Measurements from ENCODE around the gene RPL35. TPM values are rescaled to one million over a fixed set of nuclear protein-coding genes. Genes with fewer than 3 reads are reported as not detected.

Gene RPL35
- total RNA-seq, 1 experiment from 2014 or later: 3,451 TPM

DNA sequence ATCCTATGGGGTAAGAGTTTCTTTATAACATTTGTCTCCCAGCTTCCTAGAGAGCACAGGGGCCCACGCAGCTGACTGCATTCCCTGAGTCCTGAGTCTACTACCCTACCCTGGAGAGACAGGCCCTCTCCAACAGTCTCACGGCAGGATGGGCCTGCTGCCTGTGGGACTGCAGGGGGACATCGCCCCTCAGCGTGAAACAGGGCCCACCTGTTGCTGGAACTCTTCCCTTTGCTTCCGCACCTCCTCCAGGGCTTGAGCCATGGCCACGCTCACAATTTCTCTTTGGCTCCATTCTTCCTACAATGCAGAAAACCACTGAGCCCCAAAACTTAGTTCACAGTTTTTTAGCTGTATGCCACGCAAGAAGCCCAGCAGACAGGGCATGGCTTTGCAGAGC, 28.4 kb upstream of the RPL35 start:
- DNase-seq: no peak
- H3K4me2 ChIP-seq (ENCODE audit: low read depth, low read length, poor library complexity, severe bottlenecking): no peak overlapping the region
- no peaks in the 10 kb centered on the region for H3K9me3 ChIP-seq (ENCODE audit: low read length)
- H3K36me3 ChIP-seq (ENCODE audit: insufficient read depth, low read length): peaks cover 4% of the 10 kb centered on the region; the same call in 1 of the 2 replicates
- H3K27me3 ChIP-seq (ENCODE audit: low read length): no peaks in the 10 kb centered on the region
- no peak overlapping the region for H2AFZ ChIP-seq (ENCODE audit: low read length)
- no peak overlapping the region for H3K4me3 ChIP-seq (ENCODE audit: low read length)
- H3K4me1 ChIP-seq (ENCODE audit: low read length): peaks cover 12% of the 10 kb centered on the region
- H3K9me2 ChIP-seq (replicated peaks; ENCODE audit: insufficient read depth, low read length): no peaks in the 10 kb centered on the region
- no peak overlapping the region for H3K27ac ChIP-seq (ENCODE audit: low read length)
- no peak overlapping the region for H3K9ac ChIP-seq (ENCODE audit: low read length)
- H3K79me2 ChIP-seq (ENCODE audit: low read length): 0 out of 2 replicates have a peak, but pooled peaks cover 3% of the 10 kb centered on the region
- no peaks in the 10 kb centered on the region for H4K20me1 ChIP-seq (ENCODE audit: insufficient read depth, low read depth, low read length)

GRCh38 chr9:124889006-124889405, 27.2 kb upstream of the RPL35 start:
- no peak overlapping the region for H3K27ac ChIP-seq (ENCODE audit: low read length)
- no peaks in the 10 kb centered on the region for H4K20me1 ChIP-seq (ENCODE audit: insufficient read depth, low read depth, low read length)
- DNase-seq: no peak
- H3K9me2 ChIP-seq (replicated peaks; ENCODE audit: insufficient read depth, low read length): no peaks in the 10 kb centered on the region
- H3K4me2 ChIP-seq (ENCODE audit: low read depth, low read length, poor library complexity, severe bottlenecking): no peak overlapping the region
- H2AFZ ChIP-seq (ENCODE audit: low read length): no peak overlapping the region
- H3K36me3 ChIP-seq (ENCODE audit: insufficient read depth, low read length): peaks cover 7% of the 10 kb centered on the region; the same call in 1 of the 2 replicates
- H3K9me3 ChIP-seq (ENCODE audit: low read length): no peaks in the 10 kb centered on the region
- no peaks in the 10 kb centered on the region for H3K27me3 ChIP-seq (ENCODE audit: low read length)
- H3K9ac ChIP-seq (ENCODE audit: low read length): no peak overlapping the region
- H3K4me3 ChIP-seq (ENCODE audit: low read length): no peak overlapping the region
- H3K4me1 ChIP-seq (ENCODE audit: low read length): peaks cover 12% of the 10 kb centered on the region
- H3K79me2 ChIP-seq (ENCODE audit: low read length): no peaks in the 10 kb centered on the region

DNA sequence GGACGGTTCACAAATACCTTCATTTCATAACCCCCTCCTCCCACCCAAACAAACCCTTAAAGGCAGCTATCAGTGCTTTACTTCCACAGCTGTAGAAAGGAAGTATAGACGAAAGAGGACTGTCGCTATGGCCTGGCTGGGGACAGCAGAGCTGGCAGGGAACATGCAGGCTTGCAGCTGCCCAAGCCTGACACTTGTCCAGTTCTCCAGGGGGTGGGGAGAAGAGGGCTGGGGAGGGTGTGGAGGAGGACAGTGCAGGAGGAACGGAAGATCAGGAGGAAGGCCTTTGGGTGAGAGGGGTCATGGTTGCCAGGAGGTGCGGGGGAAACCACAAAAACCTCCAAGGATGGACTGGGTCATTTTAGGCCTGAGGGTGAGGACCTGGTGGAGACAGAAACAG, 26.1 kb upstream of the RPL35 start:
- Histone ChIP-seq H3K27me3 (ENCODE audit: low read length) (no peaks in the 10 kb centered on the region), H2AFZ (ENCODE audit: low read length) (no peak overlapping the region), H3K4me1 (ENCODE audit: low read length) (peaks cover 13% of the 10 kb centered on the region), H3K4me2 (ENCODE audit: low read depth, low read length, poor library complexity, severe bottlenecking) (no peak overlapping the region), H3K4me3 (ENCODE audit: low read length) (no peak overlapping the region), H3K27ac (ENCODE audit: low read length) (no peak overlapping the region), H3K9me2 (replicated peaks; ENCODE audit: insufficient read depth, low read length) (no peaks in the 10 kb centered on the region), H3K36me3 (ENCODE audit: insufficient read depth, low read length) (peaks cover 7% of the 10 kb centered on the region; the same call in 1 of the 2 replicates), H4K20me1 (ENCODE audit: insufficient read depth, low read depth, low read length) (no peaks in the 10 kb centered on the region), H3K79me2 (ENCODE audit: low read length) (no peaks in the 10 kb centered on the region), H3K9ac (ENCODE audit: low read length) (no peak overlapping the region), H3K9me3 (ENCODE audit: low read length) (no peaks in the 10 kb centered on the region)
- no peak for DNase-seq

DNA sequence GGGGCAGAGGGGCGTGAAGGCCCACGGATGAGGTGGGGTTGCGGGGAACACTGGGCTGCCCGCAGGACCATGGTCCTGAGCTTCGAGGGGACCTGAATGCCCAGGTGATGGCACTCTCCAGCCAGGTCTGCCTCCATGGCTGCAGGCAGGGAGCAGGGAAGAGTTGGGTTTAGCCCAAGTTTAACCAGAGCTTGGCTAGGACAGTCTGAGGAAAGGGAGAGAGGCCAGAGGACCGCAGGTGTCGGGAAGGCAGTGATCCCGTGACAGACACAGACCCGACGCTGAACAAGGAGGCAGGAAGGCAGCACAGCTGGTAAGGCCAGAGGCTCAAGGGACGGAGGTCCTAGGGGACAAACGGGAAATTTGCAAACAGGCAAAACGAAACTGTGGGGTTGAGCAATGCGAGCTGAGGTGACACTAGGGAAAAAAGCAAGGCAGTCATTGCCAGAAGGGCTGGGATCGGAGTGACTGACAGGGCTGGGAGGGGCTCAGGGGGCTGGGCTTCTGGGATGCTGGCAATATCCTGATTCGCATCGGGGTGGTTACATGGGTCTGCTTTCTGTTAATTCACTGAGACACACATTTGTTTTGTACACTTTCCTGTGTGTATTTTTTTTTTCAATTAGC, 25.2 kb upstream of the RPL35 start:
- Histone ChIP-seq H3K4me3 (ENCODE audit: low read length) (no peak overlapping the region), H3K9ac (ENCODE audit: low read length) (no peak overlapping the region), H3K36me3 (ENCODE audit: insufficient read depth, low read length) (peaks cover 8% of the 10 kb centered on the region; the same call in 1 of the 2 replicates), H3K27ac (ENCODE audit: low read length) (no peak overlapping the region), H3K9me3 (ENCODE audit: low read length) (no peaks in the 10 kb centered on the region), H3K79me2 (ENCODE audit: low read length) (no peaks in the 10 kb centered on the region), H3K9me2 (replicated peaks; ENCODE audit: insufficient read depth, low read length) (no peaks in the 10 kb centered on the region), H3K27me3 (ENCODE audit: low read length) (no peaks in the 10 kb centered on the region), H3K4me1 (ENCODE audit: low read length) (peaks cover 18% of the 10 kb centered on the region), H3K4me2 (ENCODE audit: low read depth, low read length, poor library complexity, severe bottlenecking) (peak overlapping the region; percentile 27), H2AFZ (ENCODE audit: low read length) (no peak overlapping the region), H4K20me1 (ENCODE audit: insufficient read depth, low read depth, low read length) (no peaks in the 10 kb centered on the region)
- DNase-seq: no peak

DNA sequence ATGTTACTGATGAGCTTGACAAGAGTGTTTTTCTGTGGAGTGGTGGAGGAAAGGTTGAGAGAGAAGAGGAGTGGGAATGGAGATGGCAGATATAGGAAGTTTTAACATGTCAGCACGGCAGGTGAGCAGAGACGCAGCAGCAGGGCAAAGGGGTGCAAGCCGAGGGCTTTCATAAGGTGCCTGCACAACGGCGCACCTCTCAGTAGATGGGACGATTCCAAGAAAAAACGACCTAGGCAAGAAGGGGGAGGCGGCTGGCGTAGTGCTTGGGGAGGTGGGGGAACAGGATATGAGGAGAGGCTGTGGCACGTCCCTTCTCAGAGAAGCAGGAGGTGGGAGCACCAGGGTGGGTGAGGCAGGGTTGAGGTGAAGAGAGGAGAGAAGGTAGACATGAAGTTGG, 24.7 kb upstream of the RPL35 start:
- Histone ChIP-seq H3K9ac (ENCODE audit: low read length) (no peak overlapping the region), H3K27ac (ENCODE audit: low read length) (no peak overlapping the region), H3K4me3 (ENCODE audit: low read length) (no peak overlapping the region), H2AFZ (ENCODE audit: low read length) (no peak overlapping the region), H3K9me3 (ENCODE audit: low read length) (no peaks in the 10 kb centered on the region), H4K20me1 (ENCODE audit: insufficient read depth, low read depth, low read length) (no peaks in the 10 kb centered on the region), H3K79me2 (ENCODE audit: low read length) (no peaks in the 10 kb centered on the region), H3K27me3 (ENCODE audit: low read length) (no peaks in the 10 kb centered on the region), H3K4me2 (ENCODE audit: low read depth, low read length, poor library complexity, severe bottlenecking) (no peak overlapping the region), H3K4me1 (ENCODE audit: low read length) (peaks cover 18% of the 10 kb centered on the region), H3K9me2 (replicated peaks; ENCODE audit: insufficient read depth, low read length) (no peaks in the 10 kb centered on the region), H3K36me3 (ENCODE audit: insufficient read depth, low read length) (peaks cover 13% of the 10 kb centered on the region; the same call in 1 of the 2 replicates)
- DNase-seq: no peak

- Histone ChIP-seq H3K9me2 (replicated peaks; ENCODE audit: insufficient read depth, low read length) (no peaks in the 10 kb centered on the region), H3K4me1 (ENCODE audit: low read length) (peaks cover 27% of the 10 kb centered on the region), H4K20me1 (ENCODE audit: insufficient read depth, low read depth, low read length) (no peaks in the 10 kb centered on the region), H3K9me3 (ENCODE audit: low read length) (no peaks in the 10 kb centered on the region), H3K4me2 (ENCODE audit: low read depth, low read length, poor library complexity, severe bottlenecking) (no peak overlapping the region), H3K27ac (ENCODE audit: low read length) (no peak overlapping the region), H3K27me3 (ENCODE audit: low read length) (no peaks in the 10 kb centered on the region), H3K79me2 (ENCODE audit: low read length) (no peaks in the 10 kb centered on the region), H3K36me3 (ENCODE audit: insufficient read depth, low read length) (peaks cover 13% of the 10 kb centered on the region; the same call in 1 of the 2 replicates), H2AFZ (ENCODE audit: low read length) (no peak overlapping the region), H3K4me3 (ENCODE audit: low read length) (no peak overlapping the region), H3K9ac (ENCODE audit: low read length) (no peak overlapping the region)
- DNase-seq: no peak
Measured at GRCh38 chr9:124885551-124885950, 23.8 kb upstream of the RPL35 start.

GRCh38 chr9:124884376-124884775, 22.6 kb upstream of the RPL35 start:
- no peaks in the 10 kb centered on the region for H3K79me2 ChIP-seq (ENCODE audit: low read length)
- H3K27ac ChIP-seq (ENCODE audit: low read length): no peak overlapping the region
- no peaks in the 10 kb centered on the region for H3K9me3 ChIP-seq (ENCODE audit: low read length)
- H3K4me2 ChIP-seq (ENCODE audit: low read depth, low read length, poor library complexity, severe bottlenecking): no peak overlapping the region
- peaks cover 39% of the 10 kb centered on the region for H3K4me1 ChIP-seq (ENCODE audit: low read length)
- H3K4me3 ChIP-seq (ENCODE audit: low read length): no peak overlapping the region
- no peak overlapping the region for H2AFZ ChIP-seq (ENCODE audit: low read length)
- no peaks in the 10 kb centered on the region for H3K9me2 ChIP-seq (replicated peaks; ENCODE audit: insufficient read depth, low read length)
- no peaks in the 10 kb centered on the region for H3K27me3 ChIP-seq (ENCODE audit: low read length)
- DNase-seq: no peak
- H3K36me3 ChIP-seq (ENCODE audit: insufficient read depth, low read length): peaks cover 18% of the 10 kb centered on the region; the same call in 1 of the 2 replicates
- no peaks in the 10 kb centered on the region for H4K20me1 ChIP-seq (ENCODE audit: insufficient read depth, low read depth, low read length)
- H3K9ac ChIP-seq (ENCODE audit: low read length): no peak overlapping the region

GRCh38 chr9:124882231-124882630, 20.5 kb upstream of the RPL35 start:
- H3K36me3 ChIP-seq (ENCODE audit: insufficient read depth, low read length): peaks cover 29% of the 10 kb centered on the region; the same call in 1 of the 2 replicates

More at GRCh38 chr9:124882231-124882630, 20.5 kb upstream of the RPL35 start:
- Histone ChIP-seq H4K20me1 (ENCODE audit: insufficient read depth, low read depth, low read length) (no peaks in the 10 kb centered on the region), H3K9me2 (replicated peaks; ENCODE audit: insufficient read depth, low read length) (no peaks in the 10 kb centered on the region), H3K27ac (ENCODE audit: low read length) (no peak overlapping the region), H2AFZ (ENCODE audit: low read length) (no peak overlapping the region), H3K9me3 (ENCODE audit: low read length) (no peaks in the 10 kb centered on the region), H3K4me2 (ENCODE audit: low read depth, low read length, poor library complexity, severe bottlenecking) (no peak overlapping the region), H3K4me1 (ENCODE audit: low read length) (peaks cover 40% of the 10 kb centered on the region), H3K4me3 (ENCODE audit: low read length) (no peak overlapping the region), H3K79me2 (ENCODE audit: low read length) (no peaks in the 10 kb centered on the region), H3K9ac (ENCODE audit: low read length) (no peak overlapping the region), H3K27me3 (ENCODE audit: low read length) (no peaks in the 10 kb centered on the region)
- no peak for DNase-seq
